Pulmonary artery endothelial cell (primary cell): ENCODE results near the gene SLC2A11. TPM values are rescaled to one million over a fixed set of nuclear protein-coding genes. Genes with fewer than 3 reads are reported as not detected.

ENCODE experiments used
- DNase-seq: peaks from one replicate; pipeline ENCODE4 v3.0.0-alpha.2; 2011; ENCODE audit warnings: low read depth, low spot score
- total RNA-seq: library from RNA; depleted of rRNA; stranded (reverse); fragments of >200 nt; gene quantifications from 2 replicates; pipeline ENCODE4 v1.2.3, GENCODE V29; 2014

The SLC2A11 gene
- total RNA-seq, 1 donor from 2014 or later, result 8.0 TPM

DNA sequence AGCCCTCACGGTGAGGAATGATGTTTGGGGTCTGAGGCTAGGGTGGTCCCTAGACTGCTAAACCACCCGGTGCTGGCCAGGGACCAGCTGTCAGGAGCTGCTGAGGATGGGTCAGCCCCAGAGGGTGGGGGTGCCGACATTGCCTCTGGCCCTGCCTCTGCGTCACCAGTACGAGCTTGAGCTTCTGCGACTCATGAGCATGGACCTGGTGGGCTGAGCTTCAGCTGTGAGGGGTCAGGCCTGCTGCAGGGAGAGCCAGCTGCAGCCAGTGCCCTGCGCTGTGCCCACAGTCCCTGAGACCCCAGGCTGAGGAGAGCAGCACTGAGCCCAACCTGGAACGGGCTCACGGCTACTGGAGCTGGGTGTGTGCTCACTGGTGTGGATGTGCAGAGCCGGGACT is 25.9 kb upstream of the SLC2A11 start:
- no peak for DNase-seq

GRCh38 chr22:23832226-23833016 is 25.3 kb upstream of the SLC2A11 start:
- DNase-seq, result no peak

- no peak for DNase-seq
Measured at GRCh38 chr22:23833017-23833751, 24.5 kb upstream of the SLC2A11 start.

DNA sequence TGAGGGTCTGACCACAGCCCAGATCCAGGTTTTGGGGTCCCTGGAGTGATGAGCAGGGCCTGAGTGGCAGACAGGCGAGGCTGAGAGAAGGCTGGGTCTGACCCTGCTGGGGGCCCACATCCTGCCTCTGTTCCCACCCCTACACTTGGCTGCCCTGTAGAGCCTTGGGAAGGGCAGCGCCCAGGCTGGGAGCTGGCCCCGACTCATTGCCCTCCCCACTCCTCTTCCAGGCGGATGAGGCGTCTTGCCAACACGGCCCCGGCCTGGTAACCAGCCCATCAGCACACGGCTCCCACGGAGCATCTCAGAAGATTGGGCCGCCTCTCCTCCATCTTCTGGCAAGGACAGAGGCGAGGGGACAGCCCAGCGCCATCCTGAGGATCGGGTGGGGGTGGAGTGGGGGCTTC is 23.8 kb upstream of the SLC2A11 start:
- no peak for DNase-seq

GRCh38 chr22:23834406-23834792 is 23.3 kb upstream of the SLC2A11 start:
- no peak for DNase-seq

DNA sequence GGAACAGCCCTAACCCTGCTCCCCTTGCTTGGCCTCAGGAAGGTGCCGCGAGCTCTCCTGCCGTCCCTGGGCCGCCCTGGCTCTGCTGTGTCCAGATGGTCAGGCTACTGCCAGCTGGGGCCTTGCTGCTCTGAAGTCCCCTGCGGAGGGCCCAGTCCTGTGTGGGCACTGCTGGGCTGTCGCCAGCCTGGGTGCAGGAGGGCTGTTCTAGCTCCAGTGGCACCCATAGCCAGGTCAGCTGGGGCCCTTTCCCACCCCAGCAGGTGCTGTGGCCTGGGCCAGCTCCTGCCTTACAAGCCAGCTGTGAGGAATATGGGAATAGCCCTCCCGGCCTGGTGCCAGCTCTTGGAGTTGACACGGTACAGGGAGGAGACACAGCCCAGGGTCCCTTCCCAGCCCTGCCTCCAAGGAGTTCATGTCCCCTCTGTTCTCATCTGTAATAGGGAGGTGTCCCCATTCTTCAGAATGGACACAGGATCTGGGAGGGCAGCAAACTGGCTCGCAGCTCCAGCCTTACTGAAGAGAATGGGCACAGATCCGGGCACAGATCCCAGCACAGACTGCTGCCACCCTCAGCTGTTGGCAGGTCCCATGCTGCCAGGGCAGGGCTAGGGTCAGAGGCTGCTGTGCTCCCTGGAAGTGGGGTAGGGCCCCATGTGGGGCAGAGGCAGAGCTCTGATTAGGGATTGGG is 22.7 kb upstream of the SLC2A11 start:
- DNase-seq, result no peak

GRCh38 chr22:23835484-23836144 is 22.1 kb upstream of the SLC2A11 start:
- DNase-seq, result no peak

- no peak for DNase-seq
Measured at GRCh38 chr22:23836281-23836680, 21.4 kb upstream of the SLC2A11 start.

- no peak for DNase-seq
Measured at GRCh38 chr22:23836692-23837495, 20.8 kb upstream of the SLC2A11 start.

DNA sequence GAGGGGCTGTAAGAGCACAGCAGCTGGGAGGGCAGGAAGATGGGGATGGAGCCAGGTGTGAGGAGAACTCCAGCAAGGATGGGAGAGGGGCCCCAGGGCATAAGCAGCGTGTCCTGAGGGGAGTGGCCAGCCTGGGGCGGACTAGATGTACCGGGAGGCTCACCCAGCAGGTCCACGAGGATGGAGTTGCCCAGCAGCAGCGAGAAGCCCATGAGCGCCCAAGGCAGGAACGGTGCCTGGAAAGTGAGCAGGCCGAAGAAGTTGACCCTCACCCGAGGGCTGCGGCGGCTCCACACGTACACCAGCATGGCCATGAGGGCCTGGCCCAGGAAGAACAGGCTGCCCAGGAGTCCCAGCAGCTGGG is 20.2 kb upstream of the SLC2A11 start:
- no peak for DNase-seq

DNA sequence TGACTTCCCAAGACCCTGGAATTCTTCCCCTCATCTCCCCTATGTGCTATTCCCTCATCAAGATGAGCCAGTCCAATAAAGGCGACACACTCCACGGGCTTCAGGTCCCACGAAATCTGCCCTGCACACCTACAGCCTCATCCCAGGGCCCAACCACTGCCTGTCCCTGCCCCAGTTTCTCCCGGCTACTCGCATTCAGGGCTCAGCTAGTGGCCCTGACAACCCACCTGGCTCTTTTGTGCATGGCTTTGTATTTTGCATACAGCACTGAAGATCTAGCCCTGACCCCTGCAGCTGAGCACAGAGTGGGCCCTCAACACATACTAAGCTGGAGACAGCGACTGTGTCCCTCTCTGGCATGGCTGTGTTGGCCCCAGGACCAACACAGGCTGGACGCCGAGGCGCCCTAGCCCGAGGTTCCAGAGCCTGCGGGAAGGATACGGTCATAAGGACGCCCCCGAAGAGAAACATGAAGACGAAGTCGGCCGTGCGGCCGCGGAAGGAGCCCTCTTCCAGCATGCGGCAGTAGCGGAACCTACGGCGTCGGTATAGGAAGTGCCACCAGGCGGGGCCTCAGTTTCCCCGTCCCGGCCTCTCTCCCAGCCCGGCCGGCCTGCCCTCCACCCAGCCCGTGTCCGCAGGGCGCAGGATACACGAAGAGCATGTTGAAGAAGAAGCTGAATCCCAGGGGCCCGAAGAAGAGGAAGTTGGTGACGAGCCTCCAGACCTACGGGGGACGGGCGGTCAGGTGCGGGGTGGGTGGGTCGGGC is 19.6 kb upstream of the SLC2A11 start:
- DNase-seq, result no peak

DNA sequence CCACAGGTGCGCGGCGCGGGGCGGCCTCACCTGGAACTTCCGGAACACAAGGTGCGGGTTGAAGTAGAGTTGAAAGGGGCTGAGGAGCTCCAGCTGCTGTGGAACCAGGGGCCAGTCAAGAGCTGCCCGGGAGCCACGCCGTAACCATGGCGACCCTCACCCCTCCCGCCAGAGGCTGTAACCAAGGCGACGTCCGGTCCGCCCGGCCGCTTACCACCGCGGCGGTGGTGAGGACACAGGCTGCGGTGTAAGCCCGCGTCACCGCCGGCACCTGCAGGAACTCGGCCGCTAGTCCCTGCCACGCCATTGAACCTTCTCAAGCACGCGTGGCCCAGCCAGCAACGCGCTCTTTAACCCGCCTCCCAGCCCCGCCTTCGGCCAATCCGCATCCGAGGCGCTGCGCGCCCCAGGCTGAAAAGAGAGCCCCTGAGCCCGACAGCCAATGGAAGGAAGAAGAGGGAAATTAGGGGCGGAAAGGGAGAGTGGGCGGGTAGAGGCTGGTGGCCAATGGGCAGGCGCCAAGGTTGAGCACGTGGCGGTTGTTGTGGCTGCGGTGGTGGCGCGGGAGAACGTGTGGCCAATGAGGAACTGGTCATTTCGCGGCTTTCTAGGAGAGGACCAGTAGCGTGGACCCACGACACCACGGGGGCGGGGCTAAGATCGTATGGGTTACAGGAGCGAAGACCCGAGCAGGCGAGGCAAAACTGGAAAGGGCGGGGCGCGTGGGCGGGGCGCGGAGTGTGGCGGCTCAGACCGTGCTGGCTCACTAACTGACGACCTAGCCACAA is 18.8 kb upstream of the SLC2A11 start, which contains the start of gene DERL3:
DERL3 (minus strand) TSS at position 326 of the 788 bp plus-strand sequence; CDS start at position 307, 19 bp downstream.
- peak; percentile 91 for DNase-seq

- DNase-seq, result no peak
Measured at GRCh38 chr22:23840026-23840425, 17.6 kb upstream of the SLC2A11 start.

DNA sequence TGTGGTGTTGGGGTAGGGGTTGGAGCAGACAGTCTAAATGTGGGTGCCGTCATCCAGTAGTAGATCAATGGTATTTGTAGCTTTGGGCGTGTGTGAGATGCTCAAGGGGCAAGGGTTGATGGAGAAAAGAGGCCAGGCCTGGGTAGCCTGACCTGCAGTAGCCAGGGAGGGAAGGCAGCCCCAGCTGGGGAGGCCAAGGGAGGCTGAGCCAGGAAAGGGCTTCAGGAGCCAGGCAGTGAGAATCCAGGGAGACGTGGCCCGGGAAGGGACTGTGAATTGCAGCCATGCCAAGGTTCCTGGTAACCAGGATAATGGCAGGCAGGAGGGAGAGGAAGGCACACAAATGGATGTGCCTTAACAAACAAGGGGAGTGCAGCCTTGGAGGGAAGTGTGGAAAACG is 16.4 kb upstream of the SLC2A11 start:
- no peak for DNase-seq

GRCh38 chr22:23841736-23842445 is 15.8 kb upstream of the SLC2A11 start:
- no peak for DNase-seq

GRCh38 chr22:23842599-23842998 is 15.1 kb upstream of the SLC2A11 start:
- no peak for DNase-seq

DNA sequence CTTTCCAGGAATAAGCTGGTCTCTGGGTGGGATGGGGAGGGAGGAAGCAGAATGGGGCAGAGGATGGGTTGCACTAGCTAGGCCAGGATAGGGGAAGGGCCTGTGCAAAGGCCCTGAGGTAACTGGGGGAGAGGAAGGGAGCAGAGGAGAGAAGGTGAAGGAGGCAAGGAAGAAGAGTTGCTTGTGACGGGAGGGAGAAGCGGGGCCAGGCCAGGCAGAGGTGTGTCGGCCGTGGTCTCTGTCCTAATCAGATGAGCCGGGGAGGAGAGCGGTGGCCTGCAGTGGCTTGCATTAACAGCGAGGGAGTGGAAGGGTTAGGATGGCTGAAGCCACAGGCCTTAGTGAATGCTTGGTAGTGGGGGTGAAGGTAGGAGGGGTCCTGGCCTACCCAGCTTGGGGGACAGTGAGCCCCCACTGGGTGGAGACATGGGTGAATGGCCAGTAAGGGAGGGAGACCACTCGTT is 12.9 kb upstream of the SLC2A11 start:
- no peak for DNase-seq

DNA sequence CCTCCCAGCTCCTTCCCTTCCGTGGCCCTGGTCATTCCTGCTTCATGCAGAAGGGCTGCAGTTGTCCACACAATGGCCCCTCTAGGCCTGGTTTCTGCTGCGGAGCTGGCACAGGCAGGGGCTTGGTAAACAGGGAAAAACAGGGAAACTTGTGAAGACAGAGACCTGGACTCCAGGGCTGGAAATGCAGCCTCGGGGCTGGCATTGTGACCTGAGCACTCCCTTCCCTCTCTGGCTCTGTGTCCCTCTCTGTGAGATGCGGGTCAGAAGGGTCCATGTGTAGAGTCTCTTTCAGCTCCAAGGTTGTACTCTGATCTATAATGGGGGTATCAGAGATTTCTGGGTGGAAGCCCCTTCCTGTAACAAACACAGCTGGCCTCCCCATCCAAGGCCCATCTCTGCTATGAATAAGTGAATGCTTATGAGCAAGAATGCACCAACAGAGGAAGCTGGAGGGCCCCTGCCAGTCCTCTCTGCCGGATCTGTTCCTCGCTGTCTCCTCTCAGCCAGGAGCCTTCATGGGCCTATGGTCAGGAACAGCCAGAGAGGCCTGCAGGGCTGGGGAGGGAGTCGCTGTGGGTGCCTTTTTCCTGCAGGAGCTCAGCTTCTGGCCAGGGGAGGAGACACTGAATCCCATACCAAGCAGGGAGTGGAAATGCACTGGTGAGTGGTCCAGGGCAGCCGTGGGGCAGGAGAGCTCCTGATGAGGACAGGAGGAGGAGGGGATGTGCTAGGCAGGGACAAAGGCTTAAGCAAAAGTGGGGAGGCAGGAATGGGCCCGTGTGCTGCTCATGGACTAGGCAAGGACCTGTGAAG is 12.2 kb upstream of the SLC2A11 start:
- DNase-seq, result no peak
